GM15510 (cell line): ENCODE data around the gene CLIP3.

ENCODE experiments used
- POLR2A ChIP-seq: IDR thresholded peaks from 3 replicates; pipeline ENCODE4 v1.6.1; 2011; ENCODE audit warnings: borderline replicate concordance; ENCODE audit not compliant: insufficient read length; ENCODE audit errors: extremely low read depth

Gene CLIP3, protein sequence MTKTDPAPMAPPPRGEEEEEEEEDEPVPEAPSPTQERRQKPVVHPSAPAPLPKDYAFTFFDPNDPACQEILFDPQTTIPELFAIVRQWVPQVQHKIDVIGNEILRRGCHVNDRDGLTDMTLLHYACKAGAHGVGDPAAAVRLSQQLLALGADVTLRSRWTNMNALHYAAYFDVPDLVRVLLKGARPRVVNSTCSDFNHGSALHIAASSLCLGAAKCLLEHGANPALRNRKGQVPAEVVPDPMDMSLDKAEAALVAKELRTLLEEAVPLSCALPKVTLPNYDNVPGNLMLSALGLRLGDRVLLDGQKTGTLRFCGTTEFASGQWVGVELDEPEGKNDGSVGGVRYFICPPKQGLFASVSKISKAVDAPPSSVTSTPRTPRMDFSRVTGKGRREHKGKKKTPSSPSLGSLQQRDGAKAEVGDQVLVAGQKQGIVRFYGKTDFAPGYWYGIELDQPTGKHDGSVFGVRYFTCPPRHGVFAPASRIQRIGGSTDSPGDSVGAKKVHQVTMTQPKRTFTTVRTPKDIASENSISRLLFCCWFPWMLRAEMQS

DNA sequence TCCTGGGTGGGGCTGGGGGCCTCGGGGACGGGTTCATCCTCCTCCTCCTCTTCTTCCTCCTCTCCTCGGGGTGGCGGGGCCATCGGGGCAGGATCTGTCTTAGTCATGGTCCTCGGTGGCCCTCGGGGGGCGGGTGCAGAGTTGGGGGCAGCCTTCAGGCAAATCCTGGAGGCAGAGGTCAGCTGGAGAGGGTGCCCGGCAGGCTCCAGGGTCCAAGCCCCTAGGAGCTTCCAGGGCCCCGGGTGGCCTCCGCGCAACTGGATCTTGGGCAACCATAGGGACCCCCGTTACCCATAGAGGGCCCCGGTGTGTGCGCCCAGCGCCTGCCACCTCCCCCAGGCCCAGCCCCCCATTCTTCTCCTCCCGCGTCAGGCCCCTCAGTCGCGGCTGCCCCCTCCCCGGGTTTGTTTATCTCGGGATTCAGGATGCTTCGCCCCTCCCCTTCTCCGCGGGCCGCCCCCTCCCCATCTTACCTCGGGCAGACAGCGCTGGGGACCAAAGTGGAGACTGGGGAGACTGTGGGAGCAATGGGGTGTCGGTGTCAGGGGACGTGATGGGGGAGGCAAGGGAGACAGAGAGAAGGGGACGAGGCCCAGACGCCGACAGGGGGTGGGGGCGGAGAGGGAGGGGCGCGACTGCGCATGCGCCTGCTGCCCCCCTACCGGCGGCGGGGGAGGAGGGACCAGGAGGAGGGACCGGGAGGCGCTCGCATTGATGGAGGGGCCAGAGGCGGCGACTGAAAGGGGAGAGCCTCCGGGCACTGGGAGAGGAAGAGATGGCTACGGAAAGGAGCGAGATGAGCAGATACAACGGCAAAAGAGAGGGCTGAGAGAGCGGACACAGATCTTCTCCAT, at the start of gene CLIP3:
Gene CLIP3, minus strand, starts transcription at position 623 of the 854 bp plus-strand sequence. Its CDS starts 516 bp downstream, at position 107.
- no peak for TF ChIP-seq POLR2A

- no peak for TF ChIP-seq POLR2A
Measured at GRCh38 chr19:36081894-36082293, 49.2 kb upstream of the CLIP3 start.

DNA sequence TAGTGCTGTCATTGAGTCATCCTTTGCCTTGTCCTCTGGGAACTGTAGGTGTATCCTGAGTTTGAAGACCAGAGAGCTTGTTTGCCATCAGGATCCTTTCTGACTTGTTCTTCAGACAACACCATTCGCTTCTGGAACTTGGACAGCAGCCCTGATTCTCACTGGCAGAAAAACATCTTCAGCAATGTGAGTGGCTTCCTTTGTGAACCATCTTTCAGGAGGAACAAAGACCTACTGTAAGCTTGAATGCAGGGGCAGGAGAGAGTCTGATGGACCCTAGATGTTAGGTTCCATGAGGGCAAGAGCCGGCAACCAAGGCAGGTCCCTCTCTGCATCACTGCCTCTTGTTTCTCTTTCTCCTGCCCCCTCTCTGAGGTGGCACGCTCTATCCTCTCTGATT, 48.7 kb upstream of the CLIP3 start:
- TF ChIP-seq POLR2A, result no peak

- TF ChIP-seq POLR2A, result no peak
Measured at GRCh38 chr19:36079389-36079945, 46.8 kb upstream of the CLIP3 start.

DNA sequence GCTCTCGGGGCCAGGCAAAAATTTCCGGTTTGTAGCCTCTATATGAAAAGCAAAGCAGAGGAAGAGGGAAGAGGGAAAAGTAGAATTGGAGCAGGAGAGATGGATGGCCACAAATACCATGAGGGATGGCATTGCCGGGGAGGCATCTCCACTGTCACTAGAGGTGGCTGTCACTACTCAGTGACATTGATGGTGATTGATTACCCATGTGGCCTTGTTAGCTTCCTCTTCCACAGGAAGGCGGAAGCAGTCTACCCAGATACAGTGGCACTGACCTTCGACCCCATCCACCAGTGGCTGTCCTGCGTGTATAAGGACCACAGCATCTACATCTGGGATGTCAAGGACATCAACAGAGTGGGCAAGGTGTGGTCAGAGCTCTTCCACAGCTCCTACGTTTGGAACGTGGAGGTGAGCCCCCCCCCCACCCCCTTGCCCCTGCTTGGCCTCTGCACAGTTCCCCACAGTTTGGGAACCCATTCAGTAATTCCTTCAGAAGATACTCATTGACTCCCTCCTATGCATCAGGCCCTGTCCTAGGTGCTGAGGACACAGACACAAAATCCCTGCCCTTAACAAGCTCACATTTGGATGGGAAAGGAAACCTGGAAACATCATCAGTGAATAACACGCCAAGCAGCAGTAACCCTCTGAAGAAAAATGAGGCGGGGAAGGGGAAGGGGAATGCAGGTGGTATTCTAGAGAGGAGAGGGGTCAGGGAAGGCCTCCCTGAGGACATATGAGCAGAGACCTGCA, 40.6 kb upstream of the CLIP3 start:
- TF ChIP-seq POLR2A, result no peak

GRCh38 chr19:36072081-36072480, 39.4 kb upstream of the CLIP3 start:
- TF ChIP-seq POLR2A, result no peak

- TF ChIP-seq POLR2A, result no peak
Measured at GRCh38 chr19:36067681-36068080, 35.0 kb upstream of the CLIP3 start.

- no peak for TF ChIP-seq POLR2A
Measured at GRCh38 chr19:36064826-36065225, 32.2 kb upstream of the CLIP3 start.

GRCh38 chr19:36061367-36061766, 28.7 kb upstream of the CLIP3 start:
- TF ChIP-seq POLR2A, result no peak

- TF ChIP-seq POLR2A, result no peak
Measured at GRCh38 chr19:36060430-36060829, 27.8 kb upstream of the CLIP3 start.

DNA sequence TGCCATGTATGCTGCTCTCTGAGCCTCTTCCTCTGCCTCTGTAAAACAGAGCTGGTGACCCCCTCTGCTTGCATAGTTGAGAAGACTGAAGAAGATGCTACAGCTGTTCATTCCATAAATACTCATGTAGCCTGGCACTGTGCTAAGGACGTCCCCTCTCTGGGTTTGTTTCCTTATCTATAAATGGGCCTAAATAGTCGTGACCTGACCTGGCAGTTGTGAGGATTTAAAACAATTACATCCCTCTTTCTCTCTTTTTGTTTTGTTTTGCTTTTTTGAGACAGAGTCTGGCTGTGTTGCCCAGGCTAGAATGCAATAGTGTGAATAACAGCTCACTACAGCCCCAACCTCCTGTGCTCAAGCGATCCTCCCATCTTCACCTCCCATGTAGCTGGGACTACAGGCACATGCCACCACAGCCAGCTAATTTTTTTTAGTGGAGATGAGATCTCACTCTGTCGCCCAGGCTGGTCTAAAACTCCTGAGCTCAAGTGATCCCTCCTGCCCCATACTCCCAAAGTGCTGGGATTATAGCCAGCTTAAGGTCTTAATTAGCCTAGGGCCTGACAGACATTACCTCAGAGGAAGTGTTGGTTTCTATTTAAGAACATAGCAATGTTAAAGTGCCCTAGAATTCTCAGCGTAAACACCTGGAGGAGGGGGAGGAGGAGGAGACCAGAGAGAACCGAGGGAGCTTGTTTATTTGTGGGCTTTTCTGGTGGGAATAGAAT, 26.7 kb upstream of the CLIP3 start:
- no peak for TF ChIP-seq POLR2A

GRCh38 chr19:36058481-36059179, 26.0 kb upstream of the CLIP3 start:
- no peak for TF ChIP-seq POLR2A

DNA sequence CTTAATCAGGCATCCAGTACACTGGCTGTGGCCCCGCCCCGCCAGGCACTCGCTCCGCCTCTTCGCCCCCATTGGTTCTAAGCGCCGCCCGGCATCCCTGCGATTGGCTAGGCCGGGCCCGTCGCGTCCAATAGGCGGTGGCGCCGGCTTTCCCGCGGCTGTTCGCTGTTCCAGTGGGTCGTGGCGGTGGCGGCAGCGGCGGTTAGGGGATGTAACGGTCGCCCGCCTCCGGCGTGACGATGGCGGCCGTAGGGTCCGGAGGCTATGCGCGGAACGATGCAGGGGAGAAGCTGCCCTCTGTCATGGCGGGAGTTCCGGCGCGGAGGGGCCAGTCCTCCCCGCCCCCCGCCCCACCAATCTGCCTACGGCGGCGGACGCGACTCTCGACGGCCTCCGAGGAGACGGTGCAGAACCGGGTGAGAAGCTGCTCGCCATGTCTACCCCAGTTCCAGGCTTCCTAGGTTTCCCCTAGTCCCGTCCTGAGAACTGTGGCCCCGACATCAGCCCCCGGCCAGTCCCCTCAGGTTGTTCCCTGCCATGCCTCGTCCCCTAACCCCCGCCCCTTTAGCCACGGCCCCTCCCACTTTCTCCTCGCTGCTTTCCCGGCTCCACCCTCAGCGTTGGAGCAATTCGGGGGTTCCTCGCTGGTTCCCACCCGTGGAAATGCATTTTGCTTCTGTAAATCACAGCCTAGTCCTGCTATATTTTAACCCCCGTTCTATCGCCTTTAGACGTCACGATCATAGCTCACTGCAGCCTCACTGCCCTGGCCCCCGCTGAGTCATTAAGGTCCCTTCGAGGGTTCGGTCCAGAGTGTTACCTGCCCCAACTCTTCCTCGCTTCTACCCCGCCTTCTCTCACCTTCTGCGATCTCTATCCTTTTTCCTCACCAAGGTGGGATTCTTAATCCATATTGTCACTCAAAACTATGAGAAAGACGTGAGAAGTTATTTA, 22.3 kb upstream of the CLIP3 start, which contains the start of gene WDR62:
Gene WDR62, plus strand, starts transcription at position 165 of the 954 bp plus-strand sequence. Its CDS starts 75 bp downstream, at position 240.
- peak; percentile 54 for TF ChIP-seq POLR2A
